K562 (cell line): ENCODE measurements around the gene SUV39H2.

Source experiments
- HOMEZ ChIP-seq: fragments of 250-450 bp; sonication (Bioruptor Pico); IDR thresholded peaks from 2 replicates; pipeline ENCODE4 v1.4.0; 2020; ENCODE audit warnings: mild to moderate bottlenecking, moderate library complexity
- MTA3 ChIP-seq: fragments of 450-650 bp; formaldehyde crosslinking; IDR thresholded peaks from 2 replicates; pipeline ENCODE4 v1.6.1; 2017; ENCODE audit warnings: mild to moderate bottlenecking, borderline replicate concordance
- SMAD3 ChIP-seq: fragments of 450-650 bp; formaldehyde crosslinking; conservative IDR thresholded peaks from 2 replicates; pipeline ENCODE4 v1.4.0; 2020; ENCODE audit warnings: mild to moderate bottlenecking
- ZC3H11A ChIP-seq: IDR thresholded peaks from 2 replicates; pipeline ENCODE4 v1.6.1; 2012; ENCODE audit warnings: low read depth, low read length, improper control_type of control experiment

GRCh38 chr10:14837003-14837756, 41.5 kb upstream of the SUV39H2 start:
- TF ChIP-seq MTA3 (no peak), ZC3H11A (no peak), HOMEZ (CRISPR knock-in tag) (no peak), SMAD3 (CRISPR knock-in tag) (no peak)
